Measurements from ENCODE around the gene OXCT1.

OXCT1 gene

DNA sequence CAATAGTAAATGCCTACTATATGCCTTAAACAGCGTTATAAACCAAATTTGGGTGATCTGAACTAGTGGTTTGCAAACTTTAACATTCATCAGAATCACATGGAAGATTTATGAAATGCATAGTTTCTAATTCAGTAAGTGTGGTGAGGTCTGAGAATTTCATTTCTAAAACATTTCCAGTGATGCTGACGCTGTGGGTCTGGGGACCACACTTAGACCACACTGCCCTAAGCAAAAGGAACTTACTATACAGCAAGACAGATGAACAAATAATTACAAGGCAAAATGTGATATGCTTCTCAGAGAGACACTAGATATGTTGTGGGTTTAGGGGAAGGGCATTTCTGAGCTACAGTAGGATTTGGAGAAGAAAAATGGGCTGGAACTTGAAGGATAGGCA, 72.6 kb downstream of the OXCT1 start:
- H3K36me3 ChIP-seq (ENCODE audit: control insufficient read depth in 2 of 2, insufficient read depth in 2 of 2, low read length in 2 of 2): peaks cover 8 to 17% of the 10 kb centered on the region in 2 donors
- H3K4me3 ChIP-seq (ENCODE audit: low read length in 2 of 2): no peak overlapping the region
- H3K4me1 ChIP-seq (ENCODE audit: control insufficient read depth, insufficient read depth, low read length): peaks cover 6% of the 10 kb centered on the region
- no peak overlapping the region for H3K9ac ChIP-seq (ENCODE audit: low read length in 2 of 2)
- no peaks in the 10 kb centered on the region for H3K27me3 ChIP-seq (ENCODE audit: control insufficient read depth in 1 of 2, insufficient read depth in 2 of 2, low read length in 2 of 2)
- H3K27ac ChIP-seq (ENCODE audit: low read length): no peak overlapping the region
- no peaks in the 10 kb centered on the region for H3K9me3 ChIP-seq (ENCODE audit: control insufficient read depth in 2 of 2, low read length in 2 of 2)

DNA sequence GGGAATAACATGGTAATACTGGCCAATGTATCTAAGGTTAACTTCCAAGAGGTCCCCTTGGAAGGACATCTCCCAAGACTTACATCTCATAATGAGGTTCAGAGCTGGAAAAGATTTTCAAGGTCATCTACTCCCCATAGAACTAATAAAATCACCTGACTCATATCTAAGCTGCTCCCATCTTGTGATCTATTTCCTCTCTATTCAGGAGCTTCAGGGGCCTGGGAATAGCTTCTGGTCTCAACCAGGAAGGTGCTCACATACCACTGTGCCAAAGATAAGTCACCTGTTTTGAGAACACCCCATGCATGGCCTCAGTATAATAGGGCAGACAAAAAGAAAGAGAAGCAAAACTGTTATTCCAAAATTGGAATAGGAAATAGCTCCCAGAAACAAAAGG, 74.2 kb downstream of the OXCT1 start:
- Histone ChIP-seq H3K36me3 (ENCODE audit: control insufficient read depth in 2 of 2, insufficient read depth in 2 of 2, low read length in 2 of 2) (peaks cover 8 to 17% of the 10 kb centered on the region in 2 donors), H3K27ac (ENCODE audit: low read length) (no peak overlapping the region), H3K9me3 (ENCODE audit: control insufficient read depth in 2 of 2, low read length in 2 of 2) (no peaks in the 10 kb centered on the region), H3K27me3 (ENCODE audit: control insufficient read depth in 1 of 2, insufficient read depth in 2 of 2, low read length in 2 of 2) (no peaks in the 10 kb centered on the region), H3K4me3 (ENCODE audit: low read length in 2 of 2) (no peak overlapping the region), H3K4me1 (ENCODE audit: control insufficient read depth, insufficient read depth, low read length) (peaks cover 6% of the 10 kb centered on the region), H3K9ac (ENCODE audit: low read length in 2 of 2) (no peak overlapping the region)

DNA sequence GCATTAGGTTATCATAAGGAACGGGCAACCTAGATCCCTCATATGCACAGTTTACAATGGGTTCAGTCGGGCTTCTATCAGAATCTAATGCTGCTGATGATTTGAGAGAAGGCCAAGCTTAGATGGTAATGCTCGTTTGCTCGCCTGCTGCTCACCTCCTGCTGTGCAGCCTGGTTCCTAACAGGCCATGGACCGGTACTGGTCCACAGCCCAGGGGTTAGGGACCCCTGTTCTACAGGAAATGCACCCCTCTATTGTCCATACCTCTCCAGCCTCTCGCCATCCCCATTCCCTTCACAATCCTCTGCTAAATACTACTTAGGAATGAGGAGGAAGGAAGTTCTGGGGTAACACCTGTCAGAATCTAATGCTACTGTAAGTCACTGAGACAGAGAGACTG, 75.1 kb downstream of the OXCT1 start:
- H3K27me3 ChIP-seq (ENCODE audit: control insufficient read depth in 1 of 2, insufficient read depth in 2 of 2, low read length in 2 of 2): no peaks in the 10 kb centered on the region
- peaks cover 5 to 10% of the 10 kb centered on the region in 2 donors for H3K36me3 ChIP-seq (ENCODE audit: control insufficient read depth in 2 of 2, insufficient read depth in 2 of 2, low read length in 2 of 2)
- no peaks in the 10 kb centered on the region for H3K9me3 ChIP-seq (ENCODE audit: control insufficient read depth in 2 of 2, low read length in 2 of 2)
- no peak overlapping the region for H3K9ac ChIP-seq (ENCODE audit: low read length in 2 of 2)
- no peak overlapping the region for H3K4me3 ChIP-seq (ENCODE audit: low read length in 2 of 2)
- no peak overlapping the region for H3K27ac ChIP-seq (ENCODE audit: low read length)
- H3K4me1 ChIP-seq (ENCODE audit: control insufficient read depth, insufficient read depth, low read length): peaks cover 6% of the 10 kb centered on the region

- H3K9ac ChIP-seq (ENCODE audit: low read length in 2 of 2): no peak overlapping the region
- no peak overlapping the region for H3K27ac ChIP-seq (ENCODE audit: low read length)
- peaks cover 2 to 10% of the 10 kb centered on the region in 2 donors for H3K36me3 ChIP-seq (ENCODE audit: control insufficient read depth in 2 of 2, insufficient read depth in 2 of 2, low read length in 2 of 2)
- H3K27me3 ChIP-seq (ENCODE audit: control insufficient read depth in 1 of 2, insufficient read depth in 2 of 2, low read length in 2 of 2): no peaks in the 10 kb centered on the region
- no peaks in the 10 kb centered on the region for H3K9me3 ChIP-seq (ENCODE audit: control insufficient read depth in 2 of 2, low read length in 2 of 2)
- H3K4me1 ChIP-seq (ENCODE audit: control insufficient read depth, insufficient read depth, low read length): peaks cover 6% of the 10 kb centered on the region
- no peak overlapping the region for H3K4me3 ChIP-seq (ENCODE audit: low read length in 2 of 2)
Observed at GRCh38 chr5:41794471-41794870, 75.8 kb downstream of the OXCT1 start.

DNA sequence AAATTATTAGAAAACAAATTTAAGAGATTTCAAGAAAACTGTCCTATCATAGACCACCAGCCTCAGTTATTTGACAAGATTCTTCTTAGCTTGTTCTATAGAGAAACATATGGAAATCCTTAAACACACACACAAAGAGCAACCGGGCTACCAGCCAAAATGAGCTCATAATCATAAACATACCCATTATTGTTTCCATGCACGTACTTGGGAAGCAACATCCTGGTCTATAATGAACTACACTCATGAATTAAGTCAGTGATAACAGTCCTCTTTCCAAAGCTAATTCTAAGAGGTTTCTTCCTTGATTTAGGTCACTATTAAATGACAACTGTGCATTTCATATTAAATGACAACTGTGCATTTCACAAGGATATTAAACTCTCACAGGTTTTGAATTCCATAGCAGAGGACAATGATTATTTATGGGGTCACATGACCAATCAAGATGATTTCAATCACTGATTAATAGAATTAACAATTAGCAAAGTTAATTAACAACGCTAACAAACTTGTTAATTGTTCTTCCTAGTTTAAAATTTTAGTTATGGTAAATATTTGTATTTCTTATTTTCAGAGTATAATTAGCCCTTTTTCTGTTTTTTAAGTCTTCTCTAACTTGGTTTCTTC, 77.0 kb downstream of the OXCT1 start:
- Histone ChIP-seq H3K9me3 (ENCODE audit: control insufficient read depth in 2 of 2, low read length in 2 of 2) (no peaks in the 10 kb centered on the region), H3K9ac (ENCODE audit: low read length in 2 of 2) (no peak overlapping the region), H3K27me3 (ENCODE audit: control insufficient read depth in 1 of 2, insufficient read depth in 2 of 2, low read length in 2 of 2) (no peaks in the 10 kb centered on the region), H3K36me3 (ENCODE audit: control insufficient read depth in 2 of 2, insufficient read depth in 2 of 2, low read length in 2 of 2) (peaks cover 0 to 7% of the 10 kb centered on the region in 2 donors), H3K27ac (ENCODE audit: low read length) (no peak overlapping the region), H3K4me1 (ENCODE audit: control insufficient read depth, insufficient read depth, low read length) (peaks cover 6% of the 10 kb centered on the region), H3K4me3 (ENCODE audit: low read length in 2 of 2) (no peak overlapping the region)

GRCh38 chr5:41790038-41790776, 80.0 kb downstream of the OXCT1 start:
- Histone ChIP-seq H3K9ac (ENCODE audit: low read length in 2 of 2) (no peak overlapping the region), H3K4me3 (ENCODE audit: low read length in 2 of 2) (no peak overlapping the region), H3K27me3 (ENCODE audit: control insufficient read depth in 1 of 2, insufficient read depth in 2 of 2, low read length in 2 of 2) (no peaks in the 10 kb centered on the region), H3K27ac (ENCODE audit: low read length) (no peak overlapping the region), H3K9me3 (ENCODE audit: control insufficient read depth in 2 of 2, low read length in 2 of 2) (no peaks in the 10 kb centered on the region), H3K4me1 (ENCODE audit: control insufficient read depth, insufficient read depth, low read length) (peaks cover 6% of the 10 kb centered on the region), H3K36me3 (ENCODE audit: control insufficient read depth in 2 of 2, insufficient read depth in 2 of 2, low read length in 2 of 2) (no peaks in the 10 kb centered on the region)

DNA sequence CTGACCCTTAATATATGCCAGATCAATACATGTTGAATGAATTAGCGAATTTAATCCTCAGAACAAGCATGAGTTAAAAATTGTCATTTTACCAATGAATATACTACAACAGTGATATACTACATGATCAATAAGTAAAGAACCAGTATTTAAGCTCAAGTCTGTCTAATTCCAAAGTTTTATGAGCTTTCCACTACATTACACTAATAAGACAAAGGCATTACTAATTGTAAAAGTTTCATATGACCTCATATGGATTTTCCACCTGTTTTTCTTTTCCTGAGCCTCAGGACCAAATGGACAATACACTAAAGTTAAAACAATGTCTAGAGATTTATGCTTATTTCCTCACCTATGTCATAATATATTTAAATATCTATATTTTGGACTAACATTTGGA, 80.8 kb downstream of the OXCT1 start:
- Histone ChIP-seq H3K9ac (ENCODE audit: low read length in 2 of 2) (no peak overlapping the region), H3K9me3 (ENCODE audit: control insufficient read depth in 2 of 2, low read length in 2 of 2) (no peaks in the 10 kb centered on the region), H3K36me3 (ENCODE audit: control insufficient read depth in 2 of 2, insufficient read depth in 2 of 2, low read length in 2 of 2) (no peaks in the 10 kb centered on the region), H3K27me3 (ENCODE audit: control insufficient read depth in 1 of 2, insufficient read depth in 2 of 2, low read length in 2 of 2) (no peaks in the 10 kb centered on the region), H3K4me1 (ENCODE audit: control insufficient read depth, insufficient read depth, low read length) (no peaks in the 10 kb centered on the region), H3K27ac (ENCODE audit: low read length) (no peak overlapping the region), H3K4me3 (ENCODE audit: low read length in 2 of 2) (no peak overlapping the region)

GRCh38 chr5:41788941-41789368, 81.3 kb downstream of the OXCT1 start:
- no peak overlapping the region for H3K4me3 ChIP-seq (ENCODE audit: low read length in 2 of 2)
- H3K9me3 ChIP-seq (ENCODE audit: control insufficient read depth in 2 of 2, low read length in 2 of 2): no peaks in the 10 kb centered on the region
- H3K27me3 ChIP-seq (ENCODE audit: control insufficient read depth in 1 of 2, insufficient read depth in 2 of 2, low read length in 2 of 2): no peaks in the 10 kb centered on the region
- no peak overlapping the region for H3K9ac ChIP-seq (ENCODE audit: low read length in 2 of 2)
- no peaks in the 10 kb centered on the region for H3K36me3 ChIP-seq (ENCODE audit: control insufficient read depth in 2 of 2, insufficient read depth in 2 of 2, low read length in 2 of 2)
- H3K4me1 ChIP-seq (ENCODE audit: control insufficient read depth, insufficient read depth, low read length): no peaks in the 10 kb centered on the region
- no peak overlapping the region for H3K27ac ChIP-seq (ENCODE audit: low read length)

DNA sequence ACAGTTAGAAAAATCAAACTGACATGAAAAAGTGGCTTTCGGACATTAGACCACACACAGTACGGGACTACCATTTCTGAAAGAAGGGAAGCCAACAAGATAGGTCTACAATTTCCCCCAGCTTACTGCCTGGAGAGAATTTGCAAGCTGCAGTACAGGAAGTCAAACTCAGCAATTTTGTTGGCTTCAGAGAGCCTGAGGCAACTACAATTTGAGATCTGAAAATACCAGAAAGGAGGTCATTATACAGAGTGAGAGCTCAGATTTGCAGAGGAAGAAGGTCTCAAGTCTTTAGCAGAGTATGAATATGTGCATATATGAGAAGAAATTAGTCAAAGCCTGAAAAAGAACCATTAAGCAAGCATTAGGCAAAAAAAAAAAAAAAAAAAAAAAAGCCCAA, 83.0 kb downstream of the OXCT1 start:
- no peak overlapping the region for H3K4me3 ChIP-seq (ENCODE audit: low read length in 2 of 2)
- H3K36me3 ChIP-seq (ENCODE audit: control insufficient read depth in 2 of 2, insufficient read depth in 2 of 2, low read length in 2 of 2): peaks cover 0 to 3% of the 10 kb centered on the region in 2 donors
- no peaks in the 10 kb centered on the region for H3K27me3 ChIP-seq (ENCODE audit: control insufficient read depth in 1 of 2, insufficient read depth in 2 of 2, low read length in 2 of 2)
- H3K4me1 ChIP-seq (ENCODE audit: control insufficient read depth, insufficient read depth, low read length): no peaks in the 10 kb centered on the region
- H3K9me3 ChIP-seq (ENCODE audit: control insufficient read depth in 2 of 2, low read length in 2 of 2): no peaks in the 10 kb centered on the region
- no peak overlapping the region for H3K27ac ChIP-seq (ENCODE audit: low read length)
- no peak overlapping the region for H3K9ac ChIP-seq (ENCODE audit: low read length in 2 of 2)

DNA sequence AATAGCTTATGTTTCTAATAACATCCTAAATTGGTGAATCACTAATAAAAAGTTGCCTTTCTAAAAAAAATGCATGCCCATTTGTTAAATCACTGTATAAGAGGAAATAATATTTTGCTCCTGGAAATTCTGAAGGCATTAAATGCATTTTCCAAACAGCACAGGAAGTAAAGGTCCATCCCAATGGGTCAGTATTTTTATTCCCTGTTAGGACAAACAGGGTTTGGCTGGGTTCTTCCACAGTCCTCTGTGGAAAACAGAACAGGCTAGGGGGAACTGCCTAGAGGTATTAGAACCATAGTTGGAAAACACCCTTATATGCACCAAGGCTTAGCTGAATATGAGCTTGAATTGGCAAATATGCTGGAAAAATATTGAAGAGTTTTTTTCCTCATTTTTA, 85.2 kb downstream of the OXCT1 start:
- Histone ChIP-seq H3K36me3 (ENCODE audit: control insufficient read depth in 2 of 2, insufficient read depth in 2 of 2, low read length in 2 of 2) (peaks cover 0 to 3% of the 10 kb centered on the region in 2 donors), H3K4me3 (ENCODE audit: low read length in 2 of 2) (no peak overlapping the region), H3K27ac (ENCODE audit: low read length) (no peak overlapping the region), H3K9me3 (ENCODE audit: control insufficient read depth in 2 of 2, low read length in 2 of 2) (no peaks in the 10 kb centered on the region), H3K9ac (ENCODE audit: low read length in 2 of 2) (no peak overlapping the region), H3K4me1 (ENCODE audit: control insufficient read depth, insufficient read depth, low read length) (no peaks in the 10 kb centered on the region), H3K27me3 (ENCODE audit: control insufficient read depth in 1 of 2, insufficient read depth in 2 of 2, low read length in 2 of 2) (no peaks in the 10 kb centered on the region)

DNA sequence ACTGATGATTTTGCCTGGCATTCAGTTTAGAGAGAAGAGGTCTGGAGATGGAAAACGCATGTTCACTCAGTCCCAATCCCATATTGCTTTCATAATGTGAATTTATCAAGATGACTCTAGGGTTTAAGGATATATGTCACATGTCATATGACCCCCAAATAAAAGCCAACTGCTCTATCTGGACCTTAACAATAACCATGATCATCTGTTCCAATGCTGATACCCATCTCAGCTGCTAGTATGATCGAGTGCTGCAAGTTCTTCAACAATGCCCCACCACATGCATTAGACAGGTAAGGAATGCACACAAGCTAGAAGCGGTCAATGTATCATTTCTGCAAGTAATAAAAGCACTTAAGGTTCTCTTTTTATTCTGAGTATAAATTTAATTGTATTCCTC, 91.8 kb downstream of the OXCT1 start:
- Histone ChIP-seq H3K27me3 (ENCODE audit: control insufficient read depth in 1 of 2, insufficient read depth in 2 of 2, low read length in 2 of 2) (no peaks in the 10 kb centered on the region), H3K36me3 (ENCODE audit: control insufficient read depth in 2 of 2, insufficient read depth in 2 of 2, low read length in 2 of 2) (peaks cover 0 to 1% of the 10 kb centered on the region in 2 donors), H3K9ac (ENCODE audit: low read length in 2 of 2) (no peak overlapping the region), H3K4me3 (ENCODE audit: low read length in 2 of 2) (no peak overlapping the region), H3K27ac (ENCODE audit: low read length) (no peak overlapping the region), H3K4me1 (ENCODE audit: control insufficient read depth, insufficient read depth, low read length) (no peaks in the 10 kb centered on the region), H3K9me3 (ENCODE audit: control insufficient read depth in 2 of 2, low read length in 2 of 2) (no peaks in the 10 kb centered on the region)
